HG02610 (cell line): ENCODE data around the gene KIFBP.
"Not testable (repeated sequence)": the region's sequence is repeated elsewhere in the genome, so short reads cannot be mapped to it uniquely, and the experiment has no call there.

Experiments used
- ATAC-seq: cut with Tn5 transposase; IDR thresholded peaks from one replicate; pipeline ENCODE4 v1.9.1; 2021; ENCODE audit warnings: mild to moderate bottlenecking, moderate library complexity; ENCODE audit not compliant: unreplicated experiment

The KIFBP gene, protein sequence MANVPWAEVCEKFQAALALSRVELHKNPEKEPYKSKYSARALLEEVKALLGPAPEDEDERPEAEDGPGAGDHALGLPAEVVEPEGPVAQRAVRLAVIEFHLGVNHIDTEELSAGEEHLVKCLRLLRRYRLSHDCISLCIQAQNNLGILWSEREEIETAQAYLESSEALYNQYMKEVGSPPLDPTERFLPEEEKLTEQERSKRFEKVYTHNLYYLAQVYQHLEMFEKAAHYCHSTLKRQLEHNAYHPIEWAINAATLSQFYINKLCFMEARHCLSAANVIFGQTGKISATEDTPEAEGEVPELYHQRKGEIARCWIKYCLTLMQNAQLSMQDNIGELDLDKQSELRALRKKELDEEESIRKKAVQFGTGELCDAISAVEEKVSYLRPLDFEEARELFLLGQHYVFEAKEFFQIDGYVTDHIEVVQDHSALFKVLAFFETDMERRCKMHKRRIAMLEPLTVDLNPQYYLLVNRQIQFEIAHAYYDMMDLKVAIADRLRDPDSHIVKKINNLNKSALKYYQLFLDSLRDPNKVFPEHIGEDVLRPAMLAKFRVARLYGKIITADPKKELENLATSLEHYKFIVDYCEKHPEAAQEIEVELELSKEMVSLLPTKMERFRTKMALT

DNA sequence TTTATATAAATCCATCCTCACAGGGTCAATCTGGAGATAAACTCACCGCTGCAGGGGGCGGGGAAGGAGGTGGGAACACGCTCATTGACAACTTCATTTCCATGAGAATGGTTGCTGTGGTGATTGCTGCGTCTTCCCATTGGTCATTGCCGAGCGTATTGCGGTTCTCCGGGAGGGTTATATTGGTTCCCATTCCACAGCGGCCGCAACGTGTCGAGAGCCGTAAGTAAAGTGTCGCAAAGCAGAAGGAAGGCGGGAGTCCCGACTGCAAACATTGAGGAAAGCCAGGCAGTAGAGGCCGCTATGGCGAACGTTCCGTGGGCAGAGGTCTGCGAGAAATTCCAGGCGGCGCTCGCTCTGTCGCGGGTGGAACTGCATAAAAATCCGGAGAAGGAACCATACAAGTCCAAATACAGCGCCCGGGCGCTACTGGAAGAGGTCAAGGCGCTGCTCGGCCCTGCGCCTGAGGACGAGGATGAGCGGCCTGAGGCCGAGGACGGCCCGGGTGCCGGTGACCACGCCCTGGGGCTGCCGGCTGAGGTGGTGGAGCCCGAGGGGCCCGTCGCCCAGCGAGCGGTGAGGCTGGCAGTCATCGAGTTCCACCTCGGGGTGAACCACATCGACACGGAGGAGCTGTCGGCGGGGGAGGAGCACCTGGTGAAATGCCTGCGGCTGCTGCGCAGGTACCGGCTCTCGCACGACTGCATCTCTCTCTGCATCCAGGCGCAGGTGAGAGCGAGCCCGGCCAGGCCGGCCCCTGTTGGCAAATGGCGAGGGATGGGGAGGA is at the start of gene KIFBP:
Gene KIFBP, plus strand, starts transcription at position 274 of the 787 bp plus-strand sequence. Its CDS starts 30 bp downstream, at position 304.
- peak; percentile 63 for ATAC-seq

DNA sequence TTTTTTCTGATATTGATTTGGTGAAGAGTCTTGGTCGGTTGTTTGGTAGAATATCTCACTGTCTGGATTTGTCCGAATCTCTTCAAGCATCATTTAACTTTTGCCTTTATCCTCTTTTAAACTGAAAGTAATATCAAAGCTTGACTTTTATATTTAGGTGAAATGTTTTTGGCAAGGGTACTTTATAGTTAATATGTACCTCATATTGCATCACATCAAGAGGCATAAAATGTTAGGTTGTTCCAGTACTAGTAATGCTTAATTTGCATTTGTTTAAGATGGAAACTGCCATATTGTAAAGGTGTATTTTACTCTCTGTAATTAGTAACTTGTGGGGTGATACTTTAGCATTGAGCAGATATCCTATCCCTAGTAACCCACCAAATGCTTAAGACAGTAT is 49.7 kb upstream of the KIFBP start:
- no peak for ATAC-seq

DNA sequence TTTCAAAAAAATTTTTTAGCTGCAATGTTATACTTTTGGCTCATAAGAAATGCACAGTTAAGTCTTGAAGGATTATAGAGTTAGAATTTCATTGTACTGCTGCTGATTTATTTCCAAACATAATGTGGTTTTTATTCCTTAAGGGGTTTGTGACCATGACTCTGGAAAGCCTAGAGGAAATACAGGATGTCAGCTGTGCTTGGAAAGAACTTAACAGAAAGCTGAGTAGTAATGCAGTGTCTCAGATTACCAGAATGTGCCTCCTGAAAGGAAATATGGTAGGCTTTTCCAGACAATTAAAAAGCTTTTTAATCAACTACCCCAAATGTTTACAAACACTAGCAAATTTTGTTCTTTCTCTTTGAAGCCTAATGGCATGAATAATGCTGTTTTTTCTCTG is 47.7 kb upstream of the KIFBP start:
- not testable (repeated sequence) for ATAC-seq

DNA sequence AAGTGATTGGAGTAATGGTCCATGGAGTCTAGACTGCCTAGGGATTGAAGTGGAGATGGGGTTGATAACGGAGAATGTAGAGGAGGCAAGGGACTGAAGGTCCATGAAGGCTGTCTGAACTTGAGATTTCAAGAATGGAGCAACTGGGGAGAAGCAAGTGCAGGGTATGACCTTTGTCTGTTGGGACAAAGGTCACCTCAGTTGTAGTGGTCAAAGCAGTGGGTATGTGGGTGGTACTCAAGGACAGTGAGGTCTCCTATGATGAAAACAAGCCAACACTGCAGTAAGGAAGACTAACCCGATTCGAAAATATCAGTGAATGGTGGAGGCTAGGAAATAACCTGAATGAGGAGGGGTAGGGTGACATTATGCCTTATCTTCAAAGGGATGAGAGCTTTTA is 38.0 kb upstream of the KIFBP start:
- no peak for ATAC-seq

DNA sequence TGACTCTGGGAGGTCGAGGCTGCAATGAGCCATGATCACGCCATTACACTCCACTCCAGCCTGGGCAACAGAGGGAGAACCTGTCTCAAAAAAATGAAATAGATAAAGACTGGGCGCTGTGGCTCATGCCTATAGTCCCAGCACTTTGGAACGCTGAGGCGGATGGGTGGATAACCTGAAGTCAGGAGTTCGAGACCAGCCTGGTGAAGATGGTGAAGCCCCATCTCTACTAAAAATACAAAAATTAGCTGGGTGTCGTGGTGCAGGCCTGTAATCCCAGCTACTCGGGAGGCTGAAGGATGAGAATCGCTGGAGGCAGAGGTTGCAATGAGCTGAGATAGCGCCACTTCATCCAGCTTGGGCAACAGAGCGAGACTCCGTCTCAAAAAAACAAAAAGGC is 33.7 kb upstream of the KIFBP start:
- ATAC-seq, result no peak

DNA sequence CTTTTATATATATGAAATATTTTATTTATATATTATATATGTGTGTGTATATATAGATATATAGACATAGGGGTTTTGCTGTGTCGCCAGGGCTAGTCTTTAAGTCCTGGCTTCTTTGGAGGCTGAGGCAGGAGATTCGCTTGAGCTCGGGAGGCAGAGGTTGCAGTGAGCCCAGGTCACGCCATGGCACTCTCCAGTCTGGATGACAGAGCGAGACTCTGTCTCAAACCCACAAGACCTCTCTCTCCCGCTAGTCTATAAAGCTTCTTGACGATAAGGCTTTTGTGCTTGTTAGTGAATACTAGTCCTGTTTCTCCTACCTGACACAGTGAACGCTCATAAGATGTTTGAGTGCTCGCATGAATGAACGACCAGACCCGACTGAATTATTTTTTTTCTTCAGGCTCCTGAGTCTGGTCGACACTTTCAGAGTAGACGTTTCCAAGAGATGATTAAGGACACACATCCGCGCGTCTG is 33.2 kb upstream of the KIFBP start:
- ATAC-seq, result no peak

DNA sequence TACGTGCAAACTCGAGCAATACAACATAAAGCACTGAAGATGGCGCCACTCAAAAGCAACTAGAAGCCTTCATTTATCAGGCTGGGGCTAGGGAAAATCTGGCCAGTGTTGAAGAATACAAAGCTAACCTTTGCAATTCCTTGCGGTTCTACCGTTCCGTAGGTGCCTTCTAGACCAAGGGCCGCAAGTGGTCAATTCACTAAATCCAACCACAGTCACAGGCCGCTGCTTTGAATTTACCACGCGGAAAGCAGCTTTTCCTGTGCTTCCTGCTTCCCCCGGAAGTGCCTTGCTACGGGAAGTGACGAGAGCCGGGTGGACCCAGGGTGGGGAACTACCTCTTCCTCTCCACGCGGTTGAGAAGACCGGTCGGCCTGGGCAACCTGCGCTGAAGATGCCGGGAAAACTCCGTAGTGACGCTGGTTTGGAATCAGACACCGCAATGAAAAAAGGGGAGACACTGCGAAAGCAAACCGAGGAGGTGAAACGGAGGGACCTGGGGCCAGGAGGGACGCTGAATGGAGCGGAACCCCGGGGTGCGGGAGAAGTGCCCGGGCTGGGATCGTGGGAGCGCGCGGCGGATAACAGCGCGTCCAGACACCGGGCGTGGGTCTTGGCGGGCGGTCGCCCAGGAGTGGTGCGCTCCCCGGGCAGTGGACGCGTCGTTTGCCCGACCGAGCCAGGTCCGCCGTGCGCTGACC is 32.6 kb upstream of the KIFBP start, which contains the start of gene DDX21:
Gene DDX21, plus strand, starts transcription at position 339 of the 701 bp plus-strand sequence. Its CDS starts 56 bp downstream, at position 395.
- peak; percentile 89 for ATAC-seq

DNA sequence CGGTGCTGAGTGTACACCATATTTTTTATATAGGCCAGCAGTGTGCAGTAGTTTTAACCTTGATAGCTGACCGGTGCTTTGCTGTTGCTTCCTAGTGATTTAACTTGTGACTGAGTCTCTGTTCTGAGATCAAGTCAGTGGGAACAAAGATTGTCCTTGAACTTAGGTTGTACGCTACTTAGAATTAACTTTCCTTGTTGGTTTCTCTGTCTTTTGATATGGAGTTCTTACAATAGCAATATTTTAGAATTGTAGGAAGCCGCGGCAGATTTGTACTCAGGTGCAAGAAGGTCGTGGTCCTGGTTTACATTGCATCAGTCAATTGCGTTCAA is 31.4 kb upstream of the KIFBP start:
- ATAC-seq, result no peak

DNA sequence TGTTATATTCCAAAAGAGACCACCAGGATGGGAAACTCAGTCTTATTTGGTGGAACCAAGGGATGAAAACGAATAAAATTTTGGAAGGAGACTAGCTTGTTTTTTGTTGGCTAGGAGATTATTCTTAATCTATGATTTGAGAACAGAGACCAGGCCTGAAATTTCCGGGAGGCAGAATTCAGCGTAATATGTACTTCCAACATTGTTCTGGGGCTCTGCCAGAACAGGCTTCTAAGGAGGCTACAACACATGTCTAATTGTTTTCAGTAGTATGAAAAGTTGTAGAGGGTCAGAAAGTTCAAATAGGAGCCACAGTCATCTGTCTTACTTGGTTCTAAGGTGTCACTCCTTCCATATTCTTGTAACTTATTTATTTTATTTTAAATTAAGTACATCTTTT is 30.9 kb upstream of the KIFBP start:
- no peak for ATAC-seq

DNA sequence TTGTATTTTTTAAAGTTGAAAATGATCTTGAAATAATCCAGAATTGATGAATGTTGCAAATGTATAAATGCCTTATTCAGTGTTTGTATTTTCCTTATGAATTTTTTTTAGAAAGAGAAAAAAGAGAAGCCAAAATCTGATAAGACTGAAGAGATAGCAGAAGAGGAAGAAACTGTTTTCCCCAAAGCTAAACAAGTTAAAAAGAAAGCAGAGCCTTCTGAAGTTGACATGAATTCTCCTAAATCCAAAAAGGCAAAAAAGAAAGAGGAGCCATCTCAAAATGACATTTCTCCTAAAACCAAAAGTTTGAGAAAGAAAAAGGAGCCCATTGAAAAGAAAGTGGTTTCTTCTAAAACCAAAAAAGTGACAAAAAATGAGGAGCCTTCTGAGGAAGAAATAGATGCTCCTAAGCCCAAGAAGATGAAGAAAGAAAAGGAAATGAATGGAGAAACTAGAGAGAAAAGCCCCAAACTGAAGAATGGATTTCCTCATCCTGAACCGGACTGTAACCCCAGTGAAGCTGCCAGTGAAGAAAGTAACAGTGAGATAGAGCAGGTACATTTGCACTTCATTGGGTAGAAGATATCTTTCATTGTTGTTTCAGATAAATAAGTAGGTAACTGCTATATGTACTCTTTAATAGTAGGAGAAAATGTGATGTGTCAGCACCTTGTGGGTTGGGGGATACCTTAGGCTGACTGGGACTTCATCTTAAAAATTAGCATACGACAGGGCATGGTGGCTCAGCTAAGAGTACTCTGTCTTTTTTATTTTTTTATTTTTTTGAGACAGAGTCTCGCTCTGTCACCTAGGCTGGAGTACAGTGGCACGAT is 28.7 kb upstream of the KIFBP start:
- ATAC-seq, result no peak

DNA sequence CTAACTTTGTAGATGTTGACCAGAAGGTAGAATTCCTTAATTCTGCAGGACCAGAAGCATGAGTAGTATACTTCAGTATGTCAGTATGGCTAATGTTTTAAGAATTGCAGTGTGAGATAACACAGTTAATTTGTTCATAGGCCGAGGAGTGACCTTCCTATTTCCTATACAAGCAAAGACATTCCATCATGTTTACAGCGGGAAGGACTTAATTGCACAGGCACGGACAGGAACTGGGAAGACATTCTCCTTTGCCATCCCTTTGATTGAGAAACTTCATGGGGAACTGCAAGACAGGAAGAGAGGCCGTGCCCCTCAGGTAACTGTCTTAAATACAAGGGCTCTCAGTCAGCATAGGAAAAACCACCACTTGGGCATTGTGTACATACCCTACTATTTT is 25.5 kb upstream of the KIFBP start:
- no peak for ATAC-seq

DNA sequence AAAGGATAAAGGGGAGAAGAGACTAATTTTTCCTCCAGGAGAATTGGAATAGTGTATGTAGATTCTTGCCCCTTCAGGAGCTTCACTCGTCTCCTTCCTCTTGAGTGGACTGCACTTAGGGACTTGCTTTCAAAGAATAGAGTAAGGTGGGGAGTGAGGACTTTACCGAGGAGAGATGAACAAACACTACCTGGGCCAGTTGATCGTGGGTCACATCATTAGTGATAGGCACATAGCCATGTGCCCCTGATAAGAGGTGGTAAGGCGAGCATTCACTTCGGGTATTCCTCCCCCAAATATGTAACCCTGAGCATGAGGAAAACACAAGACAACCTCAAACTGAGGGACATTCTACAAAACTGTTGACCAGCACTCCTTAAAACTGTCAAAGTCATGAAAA is 14.6 kb upstream of the KIFBP start:
- no peak for ATAC-seq

DNA sequence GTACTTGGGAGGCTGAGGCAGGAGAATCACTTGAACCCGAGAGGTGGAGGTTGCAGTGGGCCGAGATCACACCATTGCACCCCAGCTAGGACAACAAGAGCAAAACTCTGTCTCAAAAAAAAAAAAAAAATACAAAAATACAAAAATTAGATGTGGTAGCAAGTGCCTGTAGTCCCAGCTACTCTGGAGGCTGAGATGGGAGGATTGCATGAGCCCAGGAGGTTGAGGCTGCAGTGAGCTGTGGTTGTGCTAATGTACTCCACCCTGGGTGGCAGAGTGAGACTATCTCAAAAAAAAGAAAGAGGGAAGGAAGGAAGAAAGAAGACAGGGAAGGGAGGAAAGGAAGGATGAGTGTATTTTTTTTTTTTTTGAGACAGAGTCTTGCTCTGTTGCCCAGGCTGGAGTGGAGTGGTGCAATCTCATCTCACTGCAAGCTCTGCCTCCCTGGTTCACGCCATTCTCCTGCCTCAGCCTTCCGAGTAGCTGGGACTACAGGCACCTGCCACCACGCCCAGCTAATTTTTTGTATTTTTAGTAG is 12.6 kb upstream of the KIFBP start:
- not testable (repeated sequence) for ATAC-seq

DNA sequence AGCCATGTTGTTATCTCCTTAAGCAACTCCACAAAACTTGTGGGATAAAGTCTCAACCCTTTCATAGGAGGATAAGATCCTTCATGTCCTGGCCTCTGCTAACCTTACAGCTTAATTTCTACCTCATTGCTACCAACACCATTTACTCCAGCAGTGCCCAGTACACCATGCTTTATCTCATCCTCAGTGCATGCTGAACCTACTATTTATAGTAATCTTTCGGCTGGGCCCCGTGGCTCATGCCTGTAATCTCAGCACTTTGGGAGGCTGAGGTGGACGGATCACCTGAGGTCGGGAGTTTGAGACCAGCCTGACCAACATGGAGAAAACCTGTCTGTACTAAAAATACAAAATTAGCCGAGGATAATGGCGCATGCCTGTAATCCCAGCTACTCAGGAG is 8.9 kb upstream of the KIFBP start:
- ATAC-seq, result not testable (repeated sequence)

DNA sequence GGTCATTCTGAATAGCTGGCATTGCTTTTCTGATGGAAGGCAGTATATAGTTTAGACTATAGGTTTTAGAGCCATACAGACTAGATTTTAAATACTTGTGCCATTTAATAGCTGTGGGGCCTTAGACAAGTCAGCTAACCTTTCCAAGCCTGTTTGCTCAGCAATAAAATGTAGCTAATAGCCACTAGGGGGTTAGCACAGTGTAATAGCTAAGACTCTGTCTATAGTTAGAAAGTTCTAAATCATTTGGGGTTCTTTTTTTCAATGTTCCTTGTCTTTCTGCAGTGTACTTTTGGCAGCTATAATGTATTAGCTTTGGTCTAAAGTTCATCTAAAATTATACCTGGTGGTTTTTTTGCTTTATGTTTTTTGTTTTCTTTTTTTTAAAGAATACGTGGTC is 7.5 kb upstream of the KIFBP start:
- ATAC-seq, result no peak

DNA sequence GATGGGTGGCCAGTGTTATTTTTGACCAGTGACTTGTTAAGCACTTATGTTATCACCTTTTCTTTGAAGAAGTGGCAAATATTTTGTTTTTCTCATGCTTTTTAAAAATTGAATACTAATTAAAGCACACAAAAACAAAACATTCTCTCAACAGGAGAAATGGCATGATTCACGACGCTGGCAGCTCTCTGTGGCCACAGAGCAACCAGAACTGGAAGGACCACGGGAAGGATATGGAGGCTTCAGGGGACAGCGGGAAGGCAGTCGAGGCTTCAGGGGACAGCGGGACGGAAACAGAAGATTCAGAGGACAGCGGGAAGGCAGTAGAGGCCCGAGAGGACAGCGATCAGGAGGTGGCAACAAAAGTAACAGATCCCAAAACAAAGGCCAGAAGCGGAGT is 6.2 kb upstream of the KIFBP start:
- no peak for ATAC-seq

DNA sequence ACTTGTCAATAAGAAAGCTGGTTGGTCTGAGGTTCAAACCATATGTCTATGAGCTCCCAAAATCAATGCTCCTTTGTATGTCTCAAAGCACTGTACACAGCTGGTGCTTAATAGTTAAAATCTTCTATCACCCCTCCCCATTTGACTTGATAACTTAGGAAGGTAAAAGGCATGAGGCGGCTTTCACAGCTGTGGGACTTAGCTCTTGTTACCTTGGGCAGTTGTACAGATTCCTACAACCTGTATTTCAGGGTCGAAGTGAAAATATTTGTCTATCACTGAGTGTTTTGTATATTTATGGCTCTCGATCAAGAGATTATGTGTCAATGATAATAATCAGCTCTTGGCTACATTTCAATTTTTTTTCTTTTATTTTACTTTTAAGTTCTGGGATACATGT is 992 bp upstream of the KIFBP start:
- no peak for ATAC-seq

DNA sequence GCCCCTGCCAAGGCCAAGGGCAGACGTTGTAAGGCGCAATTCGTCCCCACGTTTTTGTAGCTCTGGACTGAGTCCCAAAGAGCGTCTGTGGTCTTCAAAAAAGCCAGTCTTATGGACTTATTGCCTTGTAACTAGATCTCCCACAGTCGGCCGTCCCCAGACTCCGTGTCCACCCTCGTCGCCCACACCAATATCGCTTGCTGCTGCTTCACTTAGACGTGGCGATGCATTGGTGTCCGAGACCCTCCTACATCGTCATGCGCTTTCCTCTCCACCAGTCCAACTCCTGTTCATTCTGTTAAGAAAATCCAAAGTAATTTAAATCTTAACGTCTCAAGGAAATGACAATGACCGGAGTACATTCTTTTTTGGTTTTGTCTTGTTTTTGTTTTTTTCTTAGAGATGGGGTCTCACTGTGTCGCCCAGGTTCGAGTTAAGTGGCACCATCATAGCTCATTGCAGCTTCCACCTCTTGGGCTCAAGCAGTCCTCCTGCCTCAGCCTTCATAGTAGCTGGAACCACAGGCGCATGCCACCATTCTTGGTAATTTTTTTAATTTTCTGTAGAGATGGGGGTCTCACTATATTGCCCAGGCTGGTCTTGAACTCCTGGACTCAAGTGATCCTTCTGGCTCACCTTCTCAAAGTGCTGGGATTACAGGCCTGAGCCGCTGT is 851 bp downstream of the KIFBP start:
- ATAC-seq, result no peak
